HG03432 (cell line): Measurements from ENCODE around the gene TINAG.
A peak's percentile ranks its signal among the peaks of the same experiment; 100 is the strongest.

Experiments
- ATAC-seq: cut with Tn5 transposase; IDR thresholded peaks from one replicate; pipeline ENCODE4 v1.9.1; 2021; ENCODE audit warnings: mild to moderate bottlenecking, moderate library complexity; ENCODE audit not compliant: unreplicated experiment

TINAG gene, protein sequence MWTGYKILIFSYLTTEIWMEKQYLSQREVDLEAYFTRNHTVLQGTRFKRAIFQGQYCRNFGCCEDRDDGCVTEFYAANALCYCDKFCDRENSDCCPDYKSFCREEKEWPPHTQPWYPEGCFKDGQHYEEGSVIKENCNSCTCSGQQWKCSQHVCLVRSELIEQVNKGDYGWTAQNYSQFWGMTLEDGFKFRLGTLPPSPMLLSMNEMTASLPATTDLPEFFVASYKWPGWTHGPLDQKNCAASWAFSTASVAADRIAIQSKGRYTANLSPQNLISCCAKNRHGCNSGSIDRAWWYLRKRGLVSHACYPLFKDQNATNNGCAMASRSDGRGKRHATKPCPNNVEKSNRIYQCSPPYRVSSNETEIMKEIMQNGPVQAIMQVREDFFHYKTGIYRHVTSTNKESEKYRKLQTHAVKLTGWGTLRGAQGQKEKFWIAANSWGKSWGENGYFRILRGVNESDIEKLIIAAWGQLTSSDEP

DNA sequence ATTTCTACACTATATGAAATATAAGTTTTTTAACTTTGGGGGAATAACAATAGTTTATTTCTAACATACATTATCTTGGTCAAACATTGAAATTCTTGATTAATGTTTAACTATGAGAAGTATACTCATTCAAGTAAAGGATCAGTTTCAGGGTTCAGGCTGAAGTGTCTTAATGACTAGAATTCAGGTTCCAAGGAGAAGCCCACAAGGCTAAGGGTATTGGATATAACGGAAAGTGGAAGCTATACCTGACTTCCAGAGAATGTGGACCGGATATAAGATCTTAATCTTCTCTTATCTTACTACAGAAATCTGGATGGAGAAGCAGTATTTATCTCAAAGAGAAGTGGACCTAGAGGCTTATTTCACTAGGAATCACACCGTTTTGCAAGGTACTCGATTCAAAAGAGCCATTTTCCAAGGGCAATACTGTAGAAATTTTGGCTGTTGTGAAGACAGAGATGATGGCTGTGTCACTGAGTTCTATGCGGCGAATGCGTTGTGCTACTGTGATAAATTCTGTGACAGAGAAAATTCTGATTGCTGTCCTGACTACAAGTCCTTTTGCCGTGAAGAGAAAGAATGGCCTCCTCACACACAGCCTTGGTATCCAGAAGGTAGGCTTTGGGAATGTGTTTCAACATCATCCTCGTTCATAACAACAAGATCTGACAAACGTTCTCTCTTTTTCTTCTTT lies at the start of gene TINAG:
Gene TINAG (plus strand): TSS at position 153 of the 697 bp plus-strand sequence. CDS start 110 bp downstream, at position 263.
- peak; percentile 48 for ATAC-seq

DNA sequence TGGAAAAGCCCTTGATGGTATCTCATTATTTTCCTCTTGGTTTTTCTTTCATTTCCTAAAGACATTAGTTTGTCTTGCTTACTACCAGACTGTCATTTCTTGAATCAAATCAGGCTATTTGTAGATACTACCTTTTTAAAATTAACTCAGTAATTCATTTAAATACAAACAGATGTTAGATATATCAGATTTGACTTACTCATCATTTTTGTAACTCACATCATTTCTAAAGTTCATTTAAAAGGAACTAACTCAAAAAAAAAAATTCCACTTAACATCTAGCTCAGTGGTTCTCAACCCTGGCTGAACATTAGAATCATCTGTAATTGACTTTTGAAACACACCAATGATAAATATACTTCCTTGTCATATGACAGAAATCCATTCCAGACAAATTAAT lies 48.2 kb upstream of the TINAG start:
- ATAC-seq, result no peak

DNA sequence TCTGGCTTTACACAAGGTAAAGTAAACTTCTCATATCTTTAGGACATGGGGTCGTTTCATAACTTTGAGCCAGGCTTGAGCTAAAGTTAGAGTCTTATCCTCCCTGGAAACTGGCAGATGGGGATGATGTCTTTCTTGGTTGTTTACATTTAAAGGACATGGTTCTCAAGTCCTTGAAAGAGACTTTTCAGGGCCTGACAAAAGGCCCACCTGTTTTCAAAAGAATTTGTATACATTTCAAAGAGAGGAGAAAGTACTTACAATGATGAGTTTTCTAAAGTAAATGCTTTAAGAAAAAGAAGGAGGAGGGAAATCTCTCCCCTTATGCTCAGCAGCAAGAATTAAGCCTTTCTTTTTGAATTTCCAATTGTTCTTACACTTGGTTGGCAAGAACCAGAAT lies 45.7 kb upstream of the TINAG start:
- ATAC-seq, result no peak

DNA sequence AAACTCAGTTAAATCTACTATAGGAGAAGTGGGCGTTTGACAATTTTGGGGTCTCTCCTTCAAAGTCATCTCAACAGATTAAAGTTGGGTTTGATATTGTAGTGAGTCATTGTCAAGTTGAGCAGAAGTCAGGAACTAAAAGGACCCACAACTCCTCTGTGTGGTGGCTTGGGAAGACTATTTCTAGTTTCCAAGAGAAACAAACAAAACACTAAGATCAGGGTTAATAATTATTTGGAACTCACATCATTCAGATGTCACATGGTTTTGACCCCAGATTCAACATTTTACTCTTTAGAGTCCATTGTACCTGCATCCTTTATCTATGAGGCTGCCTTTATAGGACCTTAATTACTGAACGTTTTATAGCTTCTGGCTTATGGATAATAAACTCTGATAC lies 45.3 kb upstream of the TINAG start:
- no peak for ATAC-seq

DNA sequence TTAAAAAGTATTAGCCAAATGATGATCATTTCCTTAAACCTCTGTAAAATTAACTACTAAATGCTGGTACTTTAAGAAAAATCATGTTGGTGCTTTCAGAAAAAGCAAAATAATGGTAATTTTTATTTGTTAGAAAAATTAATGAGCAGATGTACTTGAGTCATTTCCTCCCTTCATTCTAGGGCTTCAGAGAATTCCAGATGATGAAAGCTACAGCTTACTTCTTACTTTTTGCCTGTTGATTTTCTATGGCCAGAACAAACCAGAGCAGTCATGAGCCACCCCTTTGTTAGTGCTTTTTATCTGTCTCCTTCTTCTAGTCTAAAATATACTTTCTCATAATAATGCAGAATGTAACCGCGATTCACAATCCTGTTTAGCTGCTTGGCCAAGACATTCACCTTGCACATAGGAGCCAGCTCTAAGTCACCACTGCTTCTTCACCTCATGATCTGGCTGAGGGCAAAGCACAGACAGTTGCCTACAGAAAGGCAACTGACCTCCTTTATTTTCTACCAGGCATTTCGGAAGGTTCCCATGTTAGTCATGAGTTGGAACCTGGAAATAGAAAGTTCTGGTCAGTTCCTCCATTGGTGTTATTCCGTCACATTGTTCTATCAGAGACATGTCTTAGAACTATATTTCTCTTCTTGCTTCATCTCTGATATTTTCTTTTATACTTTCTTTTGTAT lies 43.5 kb upstream of the TINAG start:
- ATAC-seq, result no peak

DNA sequence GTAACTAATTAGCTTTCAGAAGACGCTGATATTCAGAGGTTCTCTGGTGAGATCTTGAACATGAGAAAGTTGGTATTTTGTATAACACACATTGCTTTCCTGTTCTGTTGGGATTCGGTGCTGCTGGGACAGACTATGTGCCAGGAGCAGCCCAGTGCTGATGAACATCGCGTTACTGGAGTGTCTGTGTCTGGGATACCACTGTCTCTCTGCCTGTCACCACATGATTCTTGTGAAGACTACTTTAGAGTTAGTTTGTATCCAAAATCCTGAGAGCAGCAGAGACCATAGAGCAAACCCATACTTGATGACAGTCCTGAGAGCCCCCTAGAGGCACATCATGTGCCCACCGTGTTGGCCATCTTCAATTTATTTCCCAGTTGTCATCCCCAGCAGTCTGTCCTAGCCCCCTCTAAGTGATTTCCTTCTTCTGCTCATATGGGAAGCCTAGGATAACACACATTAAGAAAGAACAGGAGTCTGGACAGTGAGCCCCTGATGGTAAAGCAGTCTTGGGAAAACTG lies 41.8 kb upstream of the TINAG start:
- ATAC-seq, result no peak

DNA sequence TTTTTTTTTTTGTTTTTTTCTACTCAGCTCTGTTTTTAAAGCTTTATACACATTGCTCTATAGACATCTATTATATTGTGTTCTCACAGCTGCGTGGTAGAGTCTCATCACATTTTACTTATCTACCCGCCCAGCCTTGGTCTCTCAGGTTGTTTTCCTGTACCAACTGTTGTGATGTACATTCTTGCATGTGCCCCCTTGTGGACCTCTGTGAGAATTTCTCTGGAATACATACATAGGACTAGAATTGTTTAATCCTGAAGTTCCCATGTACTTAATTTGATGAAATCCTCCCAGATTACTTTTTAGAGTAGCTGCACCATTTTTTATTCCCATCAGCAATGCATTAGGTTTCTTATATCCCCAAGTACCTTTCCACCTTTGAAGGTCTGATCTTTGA lies 40.4 kb upstream of the TINAG start:
- ATAC-seq, result peak; percentile 49

DNA sequence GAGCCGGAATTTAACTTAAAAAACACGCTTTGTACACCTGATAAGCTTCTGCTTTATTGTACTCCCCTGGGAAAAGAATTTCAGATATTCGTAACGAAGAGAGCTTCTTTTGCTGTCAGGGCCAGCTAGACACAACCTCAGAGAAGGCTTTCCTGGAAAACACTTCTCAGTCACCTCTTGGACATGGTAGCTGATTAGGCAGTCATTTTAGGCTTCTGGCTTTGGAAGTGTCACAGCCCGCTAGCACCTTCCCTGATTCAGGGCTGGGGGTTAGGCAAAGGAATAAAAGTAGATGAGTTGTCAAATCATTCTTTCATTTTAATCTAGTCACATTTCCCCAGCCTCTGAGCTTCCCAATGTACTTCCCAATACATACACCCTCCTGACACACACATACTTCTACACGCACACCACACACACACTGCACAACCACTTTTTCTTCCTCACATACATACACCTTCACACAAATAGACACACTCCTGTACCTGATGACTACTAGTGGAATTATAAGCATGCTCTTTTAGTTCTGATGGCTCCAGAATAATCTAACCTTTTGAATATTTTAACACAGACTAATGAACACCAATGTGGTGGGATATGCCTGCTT lies 34.9 kb upstream of the TINAG start:
- ATAC-seq, result no peak

DNA sequence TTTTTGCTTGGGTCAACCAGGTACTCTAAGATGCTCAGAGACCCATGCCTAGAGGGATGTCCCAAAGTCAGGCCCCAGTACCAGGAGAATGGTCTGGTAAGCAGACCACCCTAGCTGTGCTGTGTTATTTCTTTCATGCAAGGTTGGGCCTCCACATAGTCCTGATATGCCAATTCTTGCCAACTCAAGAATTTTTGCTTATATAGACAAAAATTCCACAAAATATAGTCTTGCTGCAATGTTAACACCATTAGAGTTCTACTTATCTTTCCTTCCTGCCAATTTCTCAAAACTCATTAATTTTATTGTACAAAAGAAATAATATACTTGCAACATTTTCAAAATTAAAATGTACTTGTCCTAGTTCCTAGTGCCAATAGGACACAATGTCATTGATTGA lies 33.9 kb upstream of the TINAG start:
- no peak for ATAC-seq

DNA sequence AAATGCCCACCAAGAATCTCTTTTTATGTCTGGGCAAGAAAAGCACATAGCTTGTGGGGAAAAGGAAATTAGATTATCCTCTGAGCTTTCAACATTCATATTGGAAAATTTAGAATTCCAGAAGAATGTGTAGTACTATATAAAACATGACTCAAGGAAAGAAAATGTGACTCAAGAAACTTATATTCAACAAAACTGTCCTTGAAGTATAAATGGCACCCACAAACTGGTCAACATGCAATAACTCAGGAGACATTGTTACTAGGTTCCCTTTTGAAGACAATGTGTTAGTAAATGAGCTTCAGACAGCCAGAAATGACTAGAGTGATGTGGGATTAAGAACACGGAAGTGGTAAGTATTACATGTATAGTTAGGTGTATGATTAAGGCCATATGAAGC lies 26.1 kb upstream of the TINAG start:
- ATAC-seq, result no peak

DNA sequence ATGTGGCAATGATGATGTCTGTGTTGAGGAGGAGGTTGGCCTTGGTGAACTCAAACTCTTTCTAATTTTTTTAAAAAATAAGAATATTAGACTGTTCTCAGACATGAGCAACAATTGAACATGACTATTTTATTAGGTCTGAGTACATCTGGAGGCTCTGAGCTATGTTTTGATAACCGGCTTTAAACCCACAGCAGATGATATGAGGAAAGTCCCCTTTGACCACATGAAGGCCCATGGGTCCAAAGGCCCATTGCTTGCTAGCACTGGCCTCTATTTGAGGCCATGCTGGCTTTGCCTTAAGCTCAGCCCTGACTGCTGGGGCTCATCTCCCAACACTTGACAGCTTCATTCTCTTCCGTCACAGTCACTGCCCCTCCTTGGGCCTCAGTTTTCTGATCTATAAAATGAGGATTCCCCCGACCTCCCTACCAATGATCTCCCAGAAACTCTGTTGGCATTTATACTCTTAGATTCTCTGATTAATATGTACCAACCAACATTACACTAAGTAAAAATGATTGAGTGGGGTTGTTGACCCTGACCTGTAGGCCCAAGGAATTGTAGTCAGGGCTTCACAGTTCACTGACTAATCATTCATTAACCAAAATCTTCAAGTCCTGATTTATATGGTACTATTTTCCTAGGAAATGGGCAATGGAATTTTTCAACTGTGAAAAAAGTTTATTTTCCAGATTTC lies 23.9 kb upstream of the TINAG start:
- ATAC-seq, result no peak

DNA sequence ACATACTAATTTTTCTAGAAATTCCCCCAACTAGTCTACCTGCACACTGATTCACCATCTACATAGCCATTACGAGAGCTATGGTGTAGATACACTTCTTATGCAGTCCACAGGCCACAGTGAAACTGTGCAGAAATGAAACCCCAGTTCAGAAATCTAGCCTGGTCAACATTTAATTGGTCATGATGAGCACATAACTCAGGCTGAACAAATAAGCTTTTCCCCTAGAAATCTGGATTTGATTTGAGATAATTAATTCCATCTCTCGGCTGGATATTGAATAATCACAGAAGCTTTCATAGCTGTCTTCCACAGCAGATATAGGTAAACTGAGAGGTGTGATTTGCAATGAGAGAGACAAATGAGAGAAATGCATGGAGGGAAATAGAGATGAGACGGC lies 22.6 kb upstream of the TINAG start:
- ATAC-seq, result no peak

DNA sequence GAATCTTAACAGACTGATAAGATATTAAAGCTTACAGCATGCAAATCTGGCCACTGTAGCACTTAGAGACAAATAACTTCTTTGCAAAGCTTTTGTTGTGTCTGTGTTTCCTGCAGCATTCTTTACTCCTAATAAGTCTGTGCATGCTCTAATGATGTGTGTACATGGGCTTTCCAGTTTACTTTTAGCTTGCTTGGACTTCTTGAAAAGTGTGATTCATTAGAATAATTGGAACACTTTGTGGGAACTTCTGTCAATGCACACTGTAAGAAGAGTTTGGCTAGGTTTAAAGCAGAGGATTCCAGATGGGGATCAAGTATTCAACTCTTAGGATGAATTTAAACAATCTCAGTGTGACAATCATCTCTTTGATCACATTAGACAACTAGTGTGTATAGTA lies 22.1 kb upstream of the TINAG start:
- ATAC-seq, result no peak

DNA sequence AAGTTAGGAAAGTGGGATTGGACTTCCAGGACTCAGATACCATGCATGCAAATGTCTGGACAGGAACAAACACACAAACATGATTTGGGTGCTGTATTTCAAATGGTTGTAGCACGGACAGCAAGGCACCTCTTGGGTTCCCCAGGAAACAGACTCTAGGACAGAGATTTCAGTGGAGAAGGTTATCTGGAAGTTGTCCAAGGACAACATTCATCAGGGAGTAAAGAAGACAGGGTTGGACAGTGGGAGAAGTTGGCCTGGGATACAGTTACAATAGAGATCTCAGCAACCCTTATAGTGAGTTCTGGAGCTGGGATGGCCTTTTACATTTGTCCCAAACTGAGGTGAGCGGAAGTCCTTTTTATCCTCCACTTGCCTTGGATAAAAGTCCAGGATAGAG lies 19.8 kb upstream of the TINAG start:
- ATAC-seq, result no peak

DNA sequence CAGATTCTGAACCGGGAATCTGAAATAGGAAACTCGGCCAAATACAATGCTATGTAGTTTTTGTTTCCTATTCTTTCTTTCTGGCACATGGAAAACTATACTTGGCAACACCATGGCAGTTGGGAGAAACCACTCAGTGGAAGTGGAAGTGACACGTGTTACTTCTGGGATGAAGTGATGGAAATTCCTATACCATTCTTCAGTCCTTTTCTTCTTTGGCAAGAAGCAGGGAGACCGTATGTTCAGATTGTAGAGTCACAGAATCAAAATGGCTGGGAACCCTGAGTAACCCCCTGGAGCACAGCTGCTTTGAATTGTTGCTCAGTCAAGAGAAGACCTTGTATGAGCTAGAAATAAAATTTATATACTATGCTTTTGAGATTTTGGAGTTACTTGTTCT lies 18.8 kb upstream of the TINAG start:
- ATAC-seq, result no peak

DNA sequence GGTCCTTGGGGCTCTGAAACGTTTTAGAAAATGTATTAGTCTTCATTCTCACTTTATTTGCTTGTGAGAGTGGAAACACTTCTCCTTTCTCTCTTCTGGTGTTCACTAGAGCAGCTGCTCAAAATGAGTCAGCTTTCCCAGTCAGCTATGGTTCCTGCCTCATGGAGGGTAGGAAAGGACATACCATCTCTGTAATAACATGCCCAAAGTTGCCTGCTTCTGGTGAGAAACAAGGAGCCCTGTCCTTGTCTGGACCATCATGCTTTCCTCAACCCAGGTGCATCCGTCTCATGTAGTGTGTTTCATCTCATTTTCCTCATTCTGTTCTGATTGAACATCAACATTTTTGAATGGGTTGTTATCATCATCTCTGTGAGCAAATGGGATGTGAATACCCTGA lies 17.1 kb upstream of the TINAG start:
- peak; percentile 82 for ATAC-seq

DNA sequence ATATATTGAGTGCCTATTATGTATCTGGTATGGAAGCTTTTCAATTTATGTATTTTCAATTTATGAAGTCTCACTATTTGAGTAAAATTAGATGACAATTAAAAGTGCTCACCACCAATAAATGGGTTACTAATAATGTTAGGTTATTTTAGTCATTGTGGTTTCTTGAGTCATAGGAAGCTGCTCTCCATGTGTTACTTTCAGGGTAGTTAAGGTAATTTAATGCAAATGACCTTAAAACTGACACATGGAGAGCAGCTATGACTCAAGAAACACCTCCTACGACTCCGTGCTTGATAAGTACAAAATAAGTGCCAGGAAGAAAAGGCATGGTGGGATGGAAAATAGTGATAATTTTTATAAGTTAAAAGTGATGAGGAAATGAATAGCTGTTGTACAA lies 16.5 kb upstream of the TINAG start:
- peak; percentile 90 for ATAC-seq

DNA sequence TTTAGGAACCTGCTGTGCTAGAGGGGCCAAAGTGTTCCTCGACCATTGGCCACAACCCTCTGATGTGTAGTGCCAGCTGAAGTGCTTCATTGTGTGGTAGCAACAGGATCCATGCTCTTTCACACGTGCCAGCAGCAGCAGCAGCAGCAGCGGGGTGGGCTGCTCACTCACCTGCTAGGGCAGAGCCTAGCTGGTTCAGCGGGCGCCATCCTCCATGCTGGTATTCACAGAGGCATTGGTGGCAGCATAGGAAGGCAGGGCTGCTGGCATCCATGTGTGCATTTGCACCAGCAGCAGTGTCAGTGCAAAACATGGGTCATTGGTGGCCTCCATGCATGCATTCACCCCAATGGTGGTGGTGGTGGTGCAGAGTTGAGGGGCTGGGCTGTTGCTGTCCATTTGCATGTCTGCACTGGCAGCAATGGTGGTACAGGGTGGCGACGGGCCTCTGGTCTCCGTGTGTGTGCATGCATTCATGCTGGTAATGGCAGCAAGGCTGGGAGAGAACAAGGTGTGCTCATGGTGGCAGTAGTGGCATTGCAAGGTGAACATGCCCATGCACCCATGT lies 13.2 kb upstream of the TINAG start:
- ATAC-seq, result no peak

DNA sequence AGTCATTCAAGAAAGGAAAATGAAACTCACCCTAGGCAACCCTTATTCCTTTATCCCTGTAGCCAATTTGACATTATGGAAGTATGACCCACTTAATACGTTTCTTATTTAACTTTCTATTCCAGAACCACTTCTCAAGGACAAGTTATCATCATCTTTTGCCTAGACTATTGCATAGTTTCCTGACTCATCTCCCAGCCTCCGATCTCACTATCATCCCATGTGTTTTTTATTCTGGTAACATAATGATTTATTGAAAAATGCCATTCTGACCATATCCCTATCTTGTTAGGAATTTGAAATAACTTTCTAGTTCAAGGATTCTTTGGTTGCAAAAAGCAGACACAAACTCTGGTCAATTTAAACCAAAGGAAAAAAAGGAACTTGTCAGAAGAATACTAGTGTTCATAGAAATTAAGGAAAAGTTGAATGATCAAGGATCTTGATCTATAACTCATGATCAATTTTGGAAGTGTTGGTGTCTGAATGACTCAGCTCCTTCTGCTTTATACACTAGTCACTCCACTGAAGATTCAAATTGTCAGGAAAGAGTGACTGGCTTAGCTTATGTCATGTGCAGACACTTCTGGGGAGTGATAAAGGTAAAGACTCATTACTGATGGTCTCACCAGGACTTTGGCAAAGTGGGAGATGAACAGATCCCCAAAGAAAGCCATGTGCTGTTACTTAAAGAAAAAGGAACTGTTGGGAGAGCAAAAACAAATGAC lies 8.5 kb upstream of the TINAG start:
- ATAC-seq, result no peak

DNA sequence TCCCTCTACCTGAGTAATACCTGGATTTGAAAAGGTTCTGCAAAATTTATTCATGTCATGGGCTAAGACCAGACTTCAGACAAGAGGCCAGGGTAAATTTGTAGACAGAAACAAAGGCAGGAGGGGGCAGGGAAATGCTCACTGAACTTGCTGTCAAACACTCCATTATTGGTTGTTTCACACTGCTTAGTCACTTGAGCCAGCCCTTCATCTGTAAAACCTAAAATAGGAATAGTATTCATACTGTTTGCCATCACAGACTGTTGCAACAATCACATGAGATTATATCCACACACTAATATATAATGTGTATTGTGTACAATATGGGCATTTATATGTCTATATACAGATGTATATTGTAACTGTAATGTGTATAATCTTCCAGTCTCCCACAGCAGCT lies 6.5 kb upstream of the TINAG start:
- no peak for ATAC-seq
